ENCODE results near the gene LACTB.
A peak's percentile ranks its signal among the peaks of the same experiment; 100 is the strongest.

LACTB gene

DNA sequence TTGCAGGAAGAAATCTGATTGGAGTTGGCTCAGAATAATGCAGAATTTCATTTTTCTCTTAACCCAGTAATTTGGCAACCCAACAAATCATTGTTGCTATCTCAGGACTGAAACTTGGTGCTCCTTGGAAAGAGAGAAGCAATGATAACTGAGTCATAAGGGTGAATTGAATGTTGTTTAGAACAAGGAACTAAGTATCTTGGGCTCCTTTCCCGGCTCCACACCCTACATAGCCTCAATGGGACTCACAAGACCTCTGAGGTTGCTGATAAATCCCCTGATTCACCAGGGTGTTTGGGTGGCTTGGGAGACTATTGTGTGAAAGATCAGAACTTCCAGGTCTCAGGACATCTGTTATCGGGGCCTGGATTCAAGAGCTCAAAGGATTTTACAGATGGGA is 60.0 kb downstream of the LACTB start:
- DNase-seq = no peak

DNA sequence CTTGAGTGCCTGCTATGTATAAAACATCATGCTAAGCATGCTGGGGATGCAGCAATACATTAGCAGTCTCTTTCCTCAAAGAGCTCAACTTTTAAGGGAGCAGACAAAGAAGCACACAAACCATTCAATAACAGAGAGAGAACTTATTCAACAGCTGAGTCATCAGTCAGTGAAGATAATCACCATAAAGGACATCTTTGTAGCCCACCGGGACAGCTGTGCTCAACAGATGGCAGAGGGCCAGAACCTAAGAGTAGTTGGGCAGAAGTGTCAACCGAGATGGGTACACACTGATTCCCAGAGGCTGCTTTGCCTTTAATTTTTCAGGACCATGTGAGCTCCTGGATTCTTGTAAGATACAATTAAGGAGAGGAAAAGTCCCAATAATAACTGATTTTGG is 63.5 kb downstream of the LACTB start:
- peak; percentile 20 for DNase-seq

DNA sequence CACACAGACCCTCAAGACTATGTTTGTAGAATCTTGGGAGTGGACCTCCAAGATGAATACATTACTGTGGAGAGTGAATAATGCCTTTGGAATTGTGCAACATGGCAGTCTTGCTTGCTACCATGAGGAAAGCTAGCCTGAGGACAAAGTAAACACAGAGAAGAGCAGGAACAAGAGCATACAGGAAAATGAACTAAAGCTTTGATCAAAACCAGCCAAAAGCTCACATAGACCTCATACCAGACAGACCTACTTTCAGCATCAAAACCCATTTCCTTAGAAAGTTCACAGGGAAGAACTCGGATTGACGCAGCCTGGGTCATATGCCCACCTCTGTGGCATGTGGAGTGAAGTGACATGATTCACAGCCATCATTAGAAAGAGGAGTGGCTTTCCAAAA is 64.4 kb downstream of the LACTB start:
- no peak for DNase-seq

DNA sequence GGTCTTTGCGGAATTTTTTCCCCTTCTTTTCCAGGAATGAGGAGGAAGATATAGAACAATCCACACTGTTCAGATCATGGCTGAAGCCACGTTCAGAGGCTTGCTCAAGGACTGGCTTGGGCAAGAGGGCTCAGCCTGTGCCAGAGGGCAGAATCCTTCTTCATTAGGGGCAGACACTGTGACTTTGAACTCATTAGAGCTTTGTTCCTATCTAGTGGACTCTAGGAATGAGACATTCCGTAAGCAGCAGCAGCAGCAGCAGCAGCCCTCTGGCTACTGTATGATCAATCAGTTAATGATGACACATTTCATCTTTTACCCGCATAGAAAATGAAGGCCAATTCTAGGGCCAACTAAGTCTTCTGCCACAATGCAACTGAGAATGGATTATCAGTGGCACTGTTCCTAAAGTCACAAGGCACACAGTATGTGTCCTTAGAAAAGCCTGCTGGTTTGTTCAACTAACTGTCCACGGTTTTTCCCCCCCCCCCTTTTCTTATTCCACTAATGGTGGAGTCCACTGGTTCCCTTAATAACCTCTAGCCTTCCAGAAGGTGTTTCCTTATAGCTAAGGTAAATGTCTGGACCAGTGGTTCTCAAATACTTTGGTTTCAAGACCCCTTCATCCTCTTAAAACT is 66.0 kb downstream of the LACTB start:
- DNase-seq = no peak

DNA sequence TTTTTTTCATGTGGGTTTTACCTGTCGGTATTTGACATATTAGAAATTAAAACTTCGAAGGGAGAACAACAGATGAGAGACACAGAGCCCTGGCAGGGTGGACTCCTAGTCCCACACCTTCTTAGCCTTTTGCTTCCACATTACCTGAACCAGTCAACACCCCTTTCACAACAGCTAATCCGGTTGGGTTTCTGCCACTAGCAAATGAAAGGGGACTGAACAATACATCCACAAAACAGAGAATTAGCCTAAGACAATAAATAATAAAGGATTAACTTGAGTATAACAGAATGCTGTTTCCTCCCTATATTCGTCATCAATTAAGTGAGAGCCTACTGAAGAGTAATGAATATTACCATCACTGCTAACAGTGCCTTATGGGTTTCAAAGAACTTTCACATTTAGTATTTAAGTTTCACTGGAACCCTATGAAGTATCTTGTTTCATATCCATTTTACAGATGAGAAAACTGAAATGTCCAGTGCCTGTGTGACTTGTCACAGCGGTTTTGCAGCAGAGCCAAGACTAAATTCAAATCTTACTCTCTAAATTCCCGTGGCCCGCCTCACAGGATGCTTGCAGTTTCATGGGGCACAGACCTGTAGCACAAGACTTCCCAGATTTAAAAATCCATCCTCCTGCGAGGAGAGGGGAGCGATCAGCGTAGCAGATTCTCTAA is 66.7 kb downstream of the LACTB start:
- DNase-seq = no peak

DNA sequence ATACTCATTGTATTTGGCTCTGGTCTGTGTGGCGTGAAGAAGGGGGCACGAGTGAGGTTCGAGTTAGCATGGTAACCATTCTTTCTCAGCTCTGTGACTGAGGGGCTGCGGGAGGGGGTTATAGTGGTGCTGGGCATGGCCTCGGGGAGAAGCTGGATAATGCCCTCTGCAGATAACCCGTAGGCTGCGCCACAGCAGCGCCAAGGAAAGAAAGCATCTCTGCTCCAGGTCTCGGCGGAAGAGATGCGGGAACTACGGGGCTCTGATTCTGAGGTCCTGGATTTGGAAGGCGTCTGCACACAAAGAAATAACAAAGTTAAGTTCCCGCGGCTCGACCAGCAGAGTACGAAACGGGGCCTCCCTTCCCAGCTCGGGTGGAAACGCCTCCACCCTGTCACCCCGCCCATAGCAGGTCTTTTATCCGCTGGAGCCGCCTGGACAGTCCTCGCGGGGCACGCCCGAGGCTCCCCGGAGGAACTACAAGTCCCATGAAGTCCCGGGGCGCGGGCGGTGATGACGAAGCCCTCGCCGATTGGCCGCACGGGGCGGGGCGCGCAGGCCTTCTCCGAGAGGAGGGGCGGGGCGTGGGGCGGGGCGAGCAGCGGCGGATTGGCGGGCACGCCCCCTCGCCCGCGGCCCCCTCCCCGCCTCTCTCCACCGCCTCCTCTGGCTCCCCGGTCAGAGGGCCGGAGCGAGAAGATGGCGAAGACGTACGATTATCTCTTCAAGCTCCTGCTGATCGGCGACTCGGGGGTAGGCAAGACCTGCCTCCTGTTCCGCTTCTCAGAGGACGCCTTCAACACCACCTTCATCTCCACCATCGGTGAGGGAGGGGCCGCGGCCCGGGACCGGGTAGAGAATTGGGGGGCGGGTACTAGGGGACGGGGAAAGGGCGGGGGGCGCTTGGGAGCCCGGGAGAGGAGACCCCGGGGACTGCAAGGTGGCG is 67.5 kb downstream of the LACTB start, which contains the start of gene RAB8B:
Gene RAB8B, plus strand, starts transcription at position 681 of the 946 bp plus-strand sequence. Its CDS starts 19 bp downstream, at position 700.
- DNase-seq = peak; percentile 85

DNA sequence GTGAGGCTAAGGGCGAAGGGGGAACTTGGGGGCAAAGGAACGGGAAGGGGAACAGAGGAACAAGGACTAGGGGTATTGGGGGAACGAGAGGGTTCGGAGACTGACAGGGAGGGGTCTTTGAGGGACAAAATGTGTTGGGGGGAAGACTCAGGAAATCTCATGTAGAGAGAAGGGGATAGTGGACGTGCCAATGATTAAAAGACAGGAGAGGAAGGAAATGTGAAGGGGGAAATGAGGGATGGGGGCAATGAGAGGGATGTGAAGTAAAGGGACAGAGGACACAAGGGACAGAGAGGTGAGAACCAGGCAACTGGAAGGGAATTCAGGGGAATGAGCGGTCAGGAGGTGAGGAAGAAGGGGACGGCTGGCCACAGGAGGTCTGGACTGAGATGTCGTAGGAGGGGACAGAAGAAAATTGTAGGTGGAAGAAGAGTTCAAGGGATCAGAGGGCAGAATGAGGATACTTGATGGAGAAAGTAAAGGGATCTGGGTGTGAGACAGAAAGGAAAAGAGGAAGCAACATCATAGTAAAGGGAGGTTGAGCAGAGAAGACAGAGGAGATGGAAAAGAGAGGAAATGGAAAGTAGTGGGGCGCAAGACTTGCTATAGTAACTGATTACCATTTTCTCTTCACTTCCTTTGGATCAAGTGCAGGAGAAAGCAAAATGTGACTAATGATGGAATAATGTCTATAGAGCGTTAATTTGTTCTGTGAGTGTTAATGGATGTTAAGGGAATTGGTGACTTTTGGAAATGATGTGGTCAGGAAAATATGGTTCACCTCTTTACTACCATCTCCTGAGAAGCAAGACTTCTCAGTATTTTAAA is 68.5 kb downstream of the LACTB start:
- DNase-seq = no peak

DNA sequence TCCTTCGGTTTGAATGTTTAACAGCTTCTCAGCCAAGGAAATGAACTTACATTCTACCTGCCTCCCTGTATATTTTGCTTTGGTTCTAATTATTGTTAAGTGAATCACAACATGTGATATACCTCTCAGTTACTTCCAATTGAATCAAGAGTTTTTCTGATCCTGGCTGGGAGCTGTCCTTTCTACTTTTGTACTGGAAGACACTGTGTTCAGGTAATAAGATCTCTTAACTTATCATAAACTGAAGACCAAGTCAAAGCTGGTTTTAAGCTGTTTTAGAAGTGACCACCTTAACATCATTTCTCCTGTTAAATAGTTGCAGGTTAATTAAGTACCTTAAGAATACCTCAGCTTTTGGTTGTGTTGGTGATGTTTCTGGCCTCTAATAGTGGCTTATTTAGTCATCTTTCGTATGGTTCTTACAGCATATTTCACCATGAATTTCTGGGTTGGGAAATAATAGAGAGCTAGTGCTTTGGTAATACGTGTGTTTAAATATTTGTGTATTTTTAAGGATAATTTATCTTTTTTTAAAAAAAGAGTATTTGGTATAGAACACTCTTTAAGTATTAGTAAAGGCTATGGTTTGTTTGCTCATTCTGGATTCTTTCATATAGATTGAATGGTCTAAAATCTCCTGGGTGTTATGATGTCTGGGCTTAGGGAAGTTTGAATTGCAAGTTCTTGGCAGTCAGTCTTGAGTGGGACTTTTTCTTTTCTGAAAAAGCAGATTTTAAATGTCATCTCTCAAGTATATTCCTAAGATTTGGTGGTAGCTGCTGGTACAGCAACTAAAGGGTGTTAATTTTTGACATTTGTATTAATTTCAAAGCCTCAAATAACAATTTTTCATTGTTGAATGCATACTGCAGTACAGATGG is 69.3 kb downstream of the LACTB start:
- DNase-seq = no peak

Data from SHP77 treated with DMSO at 0.1 percent for 48 hours (cell line).